MCF 10A (cell line): ENCODE results near the gene NAT8L. TPM values are rescaled to one million over a fixed set of nuclear protein-coding genes. Genes with fewer than 3 reads are reported as not detected.

Experiments
- BruUV-seq: library from RNA; stranded (reverse); fragments of 400-500 nt; replicated peaks from 2 replicates; lab custom pipeline; 2021; lab: Mats Ljungman, UMichigan
- CTCF ChIA-PET: fragments of 300-600 bp; sonication (Branson Sonifier 250); formaldehyde crosslinking; extraction: SDS; loops from one replicate; lab custom pipeline; 2021; ENCODE audit warnings: antibody characterized with exemption, inconsistent platforms; lab: Yijun Ruan, JAX
- POLR2A ChIA-PET: fragments of 300-600, 350-650 bp; sonication (Branson Sonifier 250); formaldehyde crosslinking; extraction: SDS; loops from one replicate; lab custom pipeline; 2020; ENCODE audit warnings: antibody characterized with exemption, inconsistent platforms; lab: Yijun Ruan, JAX
- DNase-seq: peaks from one replicate; pipeline ENCODE4 v3.0.0-alpha.2; 2018; ENCODE audit not compliant: unreplicated experiment
- H3K27ac Mint-ChIP-seq: one replicate; pipeline ENCODE4 v1.8.0; 2022; ENCODE audit warnings: mild to moderate bottlenecking, low read depth, mixed read lengths; ENCODE audit not compliant: unreplicated experiment
- H3K27me3 Mint-ChIP-seq: one replicate; pipeline ENCODE4 v1.8.0; 2022; ENCODE audit warnings: mixed read lengths; ENCODE audit not compliant: insufficient read depth, unreplicated experiment
- H3K36me3 Mint-ChIP-seq: one replicate; pipeline ENCODE4 v1.8.0; 2022; ENCODE audit warnings: mild to moderate bottlenecking, moderate library complexity, mixed read lengths; ENCODE audit not compliant: insufficient read depth, unreplicated experiment
- H3K4me1 Mint-ChIP-seq: one replicate; pipeline ENCODE4 v1.8.0; 2022; ENCODE audit warnings: mixed read lengths; ENCODE audit not compliant: insufficient read depth, unreplicated experiment
- H3K4me3 Mint-ChIP-seq: one replicate; pipeline ENCODE4 v1.8.0; 2022; ENCODE audit warnings: mild to moderate bottlenecking, moderate library complexity, mixed read lengths; ENCODE audit not compliant: unreplicated experiment
- H3K9me3 Mint-ChIP-seq: one replicate; pipeline ENCODE4 v1.8.0; 2022; ENCODE audit warnings: mixed read lengths; ENCODE audit not compliant: unreplicated experiment
- CTCF ChIP-seq: fragments of 200-600 bp; IDR thresholded peaks from one replicate; pipeline ENCODE4 v1.8.0; 2022; ENCODE audit warnings: antibody characterized with exemption, mild to moderate bottlenecking; ENCODE audit not compliant: unreplicated experiment
- intact Hi-C: fragments of 100-400 bp; cut with micrococcal nuclease; formaldehyde crosslinking; loops from 2 replicates; pipeline ENCODE4 v1.14.1; 2022
- total RNA-seq: library from RNA; stranded (reverse); gene quantifications from 2 replicates; pipeline ENCODE4 v1.2.3, GENCODE V29; 2022

NAT8L gene
- total RNA-seq, 1 experiment from 2014 or later: 0.79 TPM

GRCh38 chr4:2103127-2103842 lies 44.2 kb downstream of the NAT8L start:
- Mint-ChIP-seq H3K4me3 (no peak overlapping the region), H3K9me3 (peaks cover 16% of the 10 kb centered on the region), H3K27me3 (no peaks in the 10 kb centered on the region), H3K4me1 (peaks cover 18% of the 10 kb centered on the region), H3K27ac (no peak overlapping the region), H3K36me3 (no peaks in the 10 kb centered on the region)
- POLR2A ChIA-PET: interaction anchor here (0.8 kb wide), 1 partner anchor 420 kb away, joined by 3 read pairs; no protein-coding TSS in a partner anchor
- CTCF ChIA-PET: no interaction called here
- TF ChIP-seq CTCF: no peak
- DNase-seq: no peak
- BruUV-seq: no TSS peak
- intact Hi-C loops: no loop called here

GRCh38 chr4:2103843-2104547 lies 44.9 kb downstream of the NAT8L start:
- CTCF ChIA-PET: interaction anchor here (0.8 kb wide), 1 partner anchor 14 kb away, joined by 3 read pairs; no protein-coding TSS in a partner anchor
- Mint-ChIP-seq H3K4me3 (no peak overlapping the region), H3K27me3 (no peaks in the 10 kb centered on the region), H3K27ac (no peak overlapping the region), H3K9me3 (peaks cover 16% of the 10 kb centered on the region), H3K4me1 (peaks cover 18% of the 10 kb centered on the region), H3K36me3 (no peaks in the 10 kb centered on the region)
- intact Hi-C loops: no loop called here
- BruUV-seq: no TSS peak
- POLR2A ChIA-PET: no interaction called here
- no peak for TF ChIP-seq CTCF
- no peak for DNase-seq

- no peak overlapping the region for H3K27ac Mint-ChIP-seq
- no peaks in the 10 kb centered on the region for H3K27me3 Mint-ChIP-seq
- no peak for DNase-seq
- intact Hi-C loops: no loop called here
- H3K4me1 Mint-ChIP-seq: peaks cover 18% of the 10 kb centered on the region
- peaks cover 16% of the 10 kb centered on the region for H3K9me3 Mint-ChIP-seq
- no TSS peak for BruUV-seq
- H3K4me3 Mint-ChIP-seq: no peak overlapping the region
- ChIA-PET CTCF (interaction anchor here (0.8 kb wide), 1 partner anchor 15 kb away, joined by 3 read pairs; no protein-coding TSS in a partner anchor), POLR2A (no interaction called here)
- no peak for TF ChIP-seq CTCF
- H3K36me3 Mint-ChIP-seq: no peaks in the 10 kb centered on the region
Observed at GRCh38 chr4:2104556-2105345, 45.6 kb downstream of the NAT8L start.

GRCh38 chr4:2105559-2105958 lies 46.4 kb downstream of the NAT8L start:
- Mint-ChIP-seq H3K27ac (no peak overlapping the region), H3K36me3 (no peaks in the 10 kb centered on the region), H3K4me3 (no peak overlapping the region), H3K4me1 (peaks cover 14% of the 10 kb centered on the region), H3K27me3 (no peaks in the 10 kb centered on the region), H3K9me3 (peaks cover 22% of the 10 kb centered on the region)
- TF ChIP-seq CTCF: no peak
- CTCF ChIA-PET: no interaction called here
- BruUV-seq: no TSS peak
- intact Hi-C loops: no loop called here
- POLR2A ChIA-PET: no interaction called here
- no peak for DNase-seq
